Lower lobe of right lung (tissue), 2 donors: ENCODE results near the gene CHD5. TPM values are rescaled to one million over a fixed set of nuclear protein-coding genes. Genes with fewer than 3 reads are reported as not detected.

ENCODE experiments used
- ATAC-seq, 2 donors: fragments of 200-7000 bp; cut with Tn5 transposase; one replicate each; pipeline ENCODE4 v1.9.1; 2020 to 2022; ENCODE audit warnings: mild to moderate bottlenecking in 2 of 2, moderate library complexity in 2 of 2
- DNase-seq: peaks from one replicate; pipeline ENCODE4 v3.0.0-alpha.2; 2020
- H3K27ac ChIP-seq: fragments of 200-600 bp; one replicate; pipeline ENCODE4 v1.8.0; 2022
- H3K27me3 ChIP-seq: fragments of 200-600 bp; one replicate; pipeline ENCODE4 v1.8.0; 2022; ENCODE audit warnings: low read depth
- H3K36me3 ChIP-seq: fragments of 200-600 bp; one replicate; pipeline ENCODE4 v1.8.0; 2022; ENCODE audit warnings: mild to moderate bottlenecking
- H3K4me1 ChIP-seq: fragments of 200-600 bp; one replicate; pipeline ENCODE4 v1.8.0; 2022
- H3K4me3 ChIP-seq: fragments of 200-600 bp; one replicate; pipeline ENCODE4 v1.8.0; 2022; ENCODE audit warnings: mild to moderate bottlenecking
- H3K9me3 ChIP-seq: fragments of 200-600 bp; one replicate; pipeline ENCODE4 v1.8.0; 2022
- intact Hi-C: fragments of 100-400 bp; cut with DNase I; formaldehyde crosslinking; loops from one replicate; pipeline ENCODE4 v1.11.0; 2022
- total RNA-seq: library from RNA; stranded (reverse); fragmentation: NEBNext Ultra II Directional; extraction: Animal tissue kit (Norgen Biotek cat#: 25700); gene quantifications from one replicate; pipeline ENCODE4 v1.2.1, GENCODE V29; 2021
- TF ChIP-seq, protein P1 (sequence below): fragments of 200-600 bp; IDR thresholded peaks from one replicate; pipeline ENCODE4 v1.8.0; 2022; ENCODE audit warnings: antibody characterized with exemption, mild to moderate bottlenecking
- donor health status: DM: no; HTN: yes; CAD: no; lungs with severe emphysema.

The CHD5 gene
- total RNA-seq, 1 donor from 2014 or later: 0.56 TPM

DNA sequence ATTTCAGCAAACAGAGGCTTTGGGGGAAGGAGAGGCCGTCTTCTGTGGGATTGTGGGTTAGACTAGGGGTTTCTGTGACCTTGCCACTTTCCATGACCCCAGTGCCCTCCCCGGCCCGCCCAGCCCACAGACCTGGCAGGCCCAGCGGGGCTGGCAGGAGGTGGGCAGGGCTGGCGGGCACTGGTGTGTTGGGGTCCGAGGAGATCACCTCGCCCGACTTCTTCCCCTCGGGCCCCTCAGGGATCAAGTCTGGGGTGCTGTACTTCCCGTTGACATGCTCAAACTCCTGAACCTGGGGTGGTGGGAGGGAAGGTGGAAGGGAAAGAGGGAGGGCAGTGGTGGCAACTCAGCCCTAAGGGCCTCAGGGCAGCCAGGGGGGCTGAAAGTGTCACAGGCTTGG lies 56.3 kb downstream of the CHD5 start:
- H3K36me3 ChIP-seq: no peaks in the 10 kb centered on the region
- H3K27me3 ChIP-seq: peaks cover 9% of the 10 kb centered on the region
- no peaks in the 10 kb centered on the region for H3K9me3 ChIP-seq
- intact Hi-C loops: no loop called here
- H3K27ac ChIP-seq: no peak overlapping the region
- no peak for ATAC-seq
- DNase-seq: peak; percentile 30
- no peak overlapping the region for H3K4me3 ChIP-seq
- TF ChIP-seq, protein P1, sequence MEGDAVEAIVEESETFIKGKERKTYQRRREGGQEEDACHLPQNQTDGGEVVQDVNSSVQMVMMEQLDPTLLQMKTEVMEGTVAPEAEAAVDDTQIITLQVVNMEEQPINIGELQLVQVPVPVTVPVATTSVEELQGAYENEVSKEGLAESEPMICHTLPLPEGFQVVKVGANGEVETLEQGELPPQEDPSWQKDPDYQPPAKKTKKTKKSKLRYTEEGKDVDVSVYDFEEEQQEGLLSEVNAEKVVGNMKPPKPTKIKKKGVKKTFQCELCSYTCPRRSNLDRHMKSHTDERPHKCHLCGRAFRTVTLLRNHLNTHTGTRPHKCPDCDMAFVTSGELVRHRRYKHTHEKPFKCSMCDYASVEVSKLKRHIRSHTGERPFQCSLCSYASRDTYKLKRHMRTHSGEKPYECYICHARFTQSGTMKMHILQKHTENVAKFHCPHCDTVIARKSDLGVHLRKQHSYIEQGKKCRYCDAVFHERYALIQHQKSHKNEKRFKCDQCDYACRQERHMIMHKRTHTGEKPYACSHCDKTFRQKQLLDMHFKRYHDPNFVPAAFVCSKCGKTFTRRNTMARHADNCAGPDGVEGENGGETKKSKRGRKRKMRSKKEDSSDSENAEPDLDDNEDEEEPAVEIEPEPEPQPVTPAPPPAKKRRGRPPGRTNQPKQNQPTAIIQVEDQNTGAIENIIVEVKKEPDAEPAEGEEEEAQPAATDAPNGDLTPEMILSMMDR: no peak
- peaks cover 8% of the 10 kb centered on the region for H3K4me1 ChIP-seq

DNA sequence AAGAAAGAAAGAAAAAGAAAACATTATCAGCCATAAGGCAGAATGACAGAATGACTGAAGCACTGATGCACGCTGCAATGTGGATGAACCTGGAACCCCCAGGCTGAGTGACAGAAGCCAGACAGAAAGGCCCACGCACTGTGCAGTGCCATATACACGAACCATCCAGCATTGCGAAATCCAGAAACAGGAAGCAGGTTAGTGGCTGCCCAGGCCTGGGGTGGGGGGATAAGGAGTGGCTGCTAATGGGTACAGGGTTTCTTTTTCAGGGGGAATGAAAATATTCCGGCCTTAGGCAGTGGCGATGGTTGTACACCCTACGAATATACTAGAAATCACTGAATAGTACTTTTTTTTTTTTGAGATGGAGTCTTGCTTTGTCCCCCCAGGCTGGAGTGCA lies 57.0 kb downstream of the CHD5 start:
- peaks cover 9% of the 10 kb centered on the region for H3K27me3 ChIP-seq
- TF ChIP-seq, protein P1: no peak
- intact Hi-C loops: no loop called here
- H3K4me3 ChIP-seq: no peak overlapping the region
- H3K27ac ChIP-seq: no peak overlapping the region
- peak; percentile 47 for DNase-seq
- ATAC-seq: no peak
- no peaks in the 10 kb centered on the region for H3K36me3 ChIP-seq
- peaks cover 8% of the 10 kb centered on the region for H3K4me1 ChIP-seq
- H3K9me3 ChIP-seq: no peaks in the 10 kb centered on the region

DNA sequence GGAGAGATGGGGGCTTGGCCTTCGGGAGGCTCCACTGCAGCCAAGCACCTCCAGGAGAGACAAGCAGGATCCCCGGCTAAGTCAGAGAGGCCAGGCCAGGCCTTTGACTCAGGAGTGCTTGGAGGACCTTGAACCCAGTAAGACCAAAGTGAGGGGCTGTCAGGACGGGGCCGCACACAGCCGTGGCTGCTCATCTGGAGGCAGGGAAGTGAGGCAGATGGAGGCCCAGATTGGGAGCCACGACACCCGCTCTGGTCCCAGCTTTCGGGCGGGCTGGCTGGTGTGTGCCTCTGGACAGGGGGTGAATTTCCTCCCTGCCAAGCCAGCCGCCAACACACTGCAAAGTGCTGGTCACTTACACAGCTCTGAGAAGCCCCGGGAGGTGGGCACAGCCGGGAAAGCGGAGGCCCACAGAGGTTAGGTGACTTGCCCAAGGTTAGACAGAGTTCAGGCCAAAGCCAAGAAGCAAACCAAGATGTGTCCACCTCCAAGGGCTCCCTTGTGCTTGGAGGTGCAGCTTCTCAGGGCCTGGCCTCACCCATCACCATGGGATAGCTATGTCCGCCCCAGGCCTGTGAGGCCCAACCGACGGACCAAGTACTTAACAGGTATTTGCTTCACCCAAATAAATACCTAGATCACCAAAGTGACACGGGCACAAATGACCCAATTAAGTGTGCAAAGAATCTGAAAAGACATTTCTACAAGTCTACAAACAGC lies 58.3 kb downstream of the CHD5 start:
- DNase-seq (peak; percentile 37), ATAC-seq (no peak)
- H3K9me3 ChIP-seq: peaks cover 7% of the 10 kb centered on the region
- no peak overlapping the region for H3K27ac ChIP-seq
- peaks cover 6% of the 10 kb centered on the region for H3K27me3 ChIP-seq
- TF ChIP-seq, protein P1: no peak
- no peaks in the 10 kb centered on the region for H3K36me3 ChIP-seq
- no peaks in the 10 kb centered on the region for H3K4me1 ChIP-seq
- intact Hi-C loops: no loop called here
- H3K4me3 ChIP-seq: no peak overlapping the region

DNA sequence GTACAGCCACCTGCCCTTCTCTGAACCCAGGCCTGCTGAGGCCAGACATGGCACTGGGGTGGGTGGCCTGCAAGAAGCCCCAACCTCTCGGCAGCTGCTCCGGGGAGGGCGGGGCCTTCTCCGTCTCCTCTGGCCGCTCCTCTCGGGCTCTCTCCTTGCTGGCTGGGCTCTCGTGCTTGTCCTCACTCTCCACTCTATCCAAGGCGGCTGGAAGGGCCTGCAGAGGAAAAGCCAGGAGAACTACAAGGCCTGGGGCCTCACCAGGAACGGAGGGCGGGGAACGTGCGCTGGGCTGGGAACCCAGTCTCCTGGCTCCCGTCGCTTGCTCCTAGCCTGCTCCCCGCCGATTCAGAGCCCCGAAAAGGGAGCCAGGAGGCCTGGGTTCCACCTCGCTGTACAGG lies 59.1 kb downstream of the CHD5 start:
- peak; percentile 26 for DNase-seq
- intact Hi-C loops: no loop called here

DNA sequence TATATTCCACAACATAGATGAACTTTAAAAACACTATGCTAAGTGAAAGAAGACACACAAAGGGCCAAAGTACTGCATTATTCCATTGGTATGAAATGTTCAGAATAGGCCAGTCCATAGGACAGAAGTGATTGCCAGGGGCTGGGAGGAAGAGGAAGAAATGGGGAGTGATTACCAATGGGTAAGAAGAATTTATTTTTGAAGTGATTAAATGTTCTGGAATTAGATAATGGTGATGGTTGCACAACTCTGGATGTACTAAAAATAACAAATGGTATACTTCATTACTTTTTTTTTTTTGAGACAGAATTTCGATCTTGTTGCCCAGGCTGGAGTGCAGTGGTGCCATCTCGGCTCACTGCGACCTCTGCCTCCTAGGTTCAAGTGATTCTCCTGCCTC lies 61.7 kb downstream of the CHD5 start:
- no peaks in the 10 kb centered on the region for H3K4me1 ChIP-seq
- ATAC-seq: no peak
- no peaks in the 10 kb centered on the region for H3K27me3 ChIP-seq
- H3K4me3 ChIP-seq: no peak overlapping the region
- peaks cover 7% of the 10 kb centered on the region for H3K9me3 ChIP-seq
- no peak for DNase-seq
- intact Hi-C loops: no loop called here
- TF ChIP-seq, protein P1: no peak
- H3K36me3 ChIP-seq: no peaks in the 10 kb centered on the region
- no peak overlapping the region for H3K27ac ChIP-seq

More for the DNA sequence above, 59.1 kb downstream of the CHD5 start:
- H3K27ac ChIP-seq: no peak overlapping the region
- no peak overlapping the region for H3K4me3 ChIP-seq
- peaks cover 3% of the 10 kb centered on the region for H3K27me3 ChIP-seq
- peaks cover 7% of the 10 kb centered on the region for H3K9me3 ChIP-seq
- no peaks in the 10 kb centered on the region for H3K36me3 ChIP-seq
- H3K4me1 ChIP-seq: no peaks in the 10 kb centered on the region
- TF ChIP-seq, protein P1: no peak
- ATAC-seq: no peak
